BE2C (cell line): ENCODE results near the gene KAT2B.

Experiments
- DNase-seq: peaks from one replicate; pipeline ENCODE4 v3.0.0-alpha.2; 2020
- H3K27me3 ChIP-seq: fragments of 250-450 bp; sonication (Bioruptor Pico); 2 replicates; pipeline ENCODE4 v1.5.1; 2020; ENCODE audit warnings: mild to moderate bottlenecking
- H3K36me3 ChIP-seq: fragments of 250-450 bp; sonication (Bioruptor Pico); 2 replicates; pipeline ENCODE4 v1.5.1; 2020; ENCODE audit warnings: mild to moderate bottlenecking
- H3K4me1 ChIP-seq: fragments of 250-450 bp; sonication (Bioruptor Pico); 2 replicates; pipeline ENCODE4 v1.5.1; 2020
- H3K4me3 ChIP-seq: 2 replicates; pipeline ENCODE4 v1.5.1; 2011; ENCODE audit warnings: low read depth, low read length
- H3K9me3 ChIP-seq: fragments of 250-450 bp; sonication (Bioruptor Pico); 2 replicates; pipeline ENCODE4 v1.5.1; 2020
- CTCF ChIP-seq: IDR thresholded peaks from 2 replicates; pipeline ENCODE4 v1.5.1; 2012; ENCODE audit warnings: mild to moderate bottlenecking, low read depth, low read length

The KAT2B gene

GRCh38 chr3:20104167-20104661, 64.0 kb downstream of the KAT2B start:
- no peak for TF ChIP-seq CTCF
- H3K4me3 ChIP-seq = no peak overlapping the region
- H3K4me1 ChIP-seq = no peaks in the 10 kb centered on the region
- H3K36me3 ChIP-seq = no peaks in the 10 kb centered on the region
- no peaks in the 10 kb centered on the region for H3K27me3 ChIP-seq
- H3K9me3 ChIP-seq = no peaks in the 10 kb centered on the region
- DNase-seq = no peak

- H3K36me3 ChIP-seq = no peaks in the 10 kb centered on the region
- H3K4me3 ChIP-seq = no peak overlapping the region
- H3K9me3 ChIP-seq = no peaks in the 10 kb centered on the region
- H3K27me3 ChIP-seq = no peaks in the 10 kb centered on the region
- no peak for DNase-seq
- no peak for TF ChIP-seq CTCF
- no peaks in the 10 kb centered on the region for H3K4me1 ChIP-seq
Measured at GRCh38 chr3:20105513-20106280, 65.5 kb downstream of the KAT2B start.

GRCh38 chr3:20107722-20108121, 67.5 kb downstream of the KAT2B start:
- H3K4me3 ChIP-seq = no peak overlapping the region
- no peaks in the 10 kb centered on the region for H3K4me1 ChIP-seq
- no peaks in the 10 kb centered on the region for H3K27me3 ChIP-seq
- H3K36me3 ChIP-seq = no peaks in the 10 kb centered on the region
- no peaks in the 10 kb centered on the region for H3K9me3 ChIP-seq
- TF ChIP-seq CTCF = no peak
- DNase-seq = no peak

- no peaks in the 10 kb centered on the region for H3K4me1 ChIP-seq
- no peaks in the 10 kb centered on the region for H3K27me3 ChIP-seq
- no peaks in the 10 kb centered on the region for H3K9me3 ChIP-seq
- H3K4me3 ChIP-seq = no peak overlapping the region
- TF ChIP-seq CTCF = no peak
- DNase-seq = no peak
- no peaks in the 10 kb centered on the region for H3K36me3 ChIP-seq
Measured at GRCh38 chr3:20108869-20109268, 68.6 kb downstream of the KAT2B start.

GRCh38 chr3:20110826-20111225, 70.6 kb downstream of the KAT2B start:
- H3K4me1 ChIP-seq = no peaks in the 10 kb centered on the region
- H3K4me3 ChIP-seq = no peak overlapping the region
- DNase-seq = no peak
- H3K9me3 ChIP-seq = no peaks in the 10 kb centered on the region
- no peaks in the 10 kb centered on the region for H3K27me3 ChIP-seq
- TF ChIP-seq CTCF = no peak
- H3K36me3 ChIP-seq = no peaks in the 10 kb centered on the region

GRCh38 chr3:20111836-20112235, 71.6 kb downstream of the KAT2B start:
- no peaks in the 10 kb centered on the region for H3K4me1 ChIP-seq
- no peak overlapping the region for H3K4me3 ChIP-seq
- no peaks in the 10 kb centered on the region for H3K27me3 ChIP-seq
- no peak for TF ChIP-seq CTCF
- H3K9me3 ChIP-seq = no peaks in the 10 kb centered on the region
- H3K36me3 ChIP-seq = no peaks in the 10 kb centered on the region
- DNase-seq = no peak
